DND-41 (cell line): ENCODE measurements around the gene TRMO.
"Not testable (repeated sequence)": the region's sequence is repeated elsewhere in the genome, so short reads cannot be mapped to it uniquely, and the experiment has no call there.

ENCODE experiments used
- CTCF ChIP-seq: IDR thresholded peaks from 2 replicates; pipeline ENCODE4 v1.5.1; 2012; ENCODE audit warnings: borderline replicate concordance, low read length, moderate library complexity, mild to moderate bottlenecking; ENCODE audit not compliant: poor library complexity, severe bottlenecking; ENCODE audit errors: extremely low read depth
- EZH2 ChIP-seq: IDR thresholded peaks from 3 replicates; pipeline ENCODE4 v1.6.1; 2012; ENCODE audit warnings: borderline replicate concordance, low read depth, mild to moderate bottlenecking, moderate library complexity, low read length, inconsistent platforms; ENCODE audit not compliant: severe bottlenecking

DNA sequence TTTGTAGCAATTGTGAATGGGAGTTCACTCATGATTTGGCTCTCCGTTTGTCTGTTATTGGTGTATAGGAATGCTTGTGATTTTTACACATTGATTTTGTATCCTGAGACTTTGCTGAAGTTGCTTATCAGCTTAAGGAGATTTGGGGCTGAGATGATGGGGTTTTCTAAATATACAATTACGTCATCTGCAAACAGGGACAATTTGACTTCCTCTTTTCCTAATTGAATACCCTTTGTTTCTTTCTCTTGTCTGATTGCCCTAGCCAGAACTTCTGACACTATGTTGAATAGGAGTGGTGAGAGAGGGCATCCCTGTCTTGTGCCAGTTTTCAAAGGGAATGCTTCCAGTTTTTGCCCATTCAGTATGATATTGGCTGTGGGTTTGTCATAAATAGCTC, 24.8 kb upstream of the TRMO start:
- not testable (repeated sequence) for TF ChIP-seq EZH2, CTCF
